Endodermal cell (in vitro differentiated cells): ENCODE results near the gene JAKMIP2. TPM values are rescaled to one million over a fixed set of nuclear protein-coding genes. Genes with fewer than 3 reads are reported as not detected.

ENCODE experiments used
- DNase-seq: peaks from one replicate; pipeline ENCODE4 v3.0.0-alpha.2; 2017
- H3K27ac ChIP-seq: 2 replicates; pipeline ENCODE4 v1.5.1; 2013; ENCODE audit warnings: mild to moderate bottlenecking, low read depth, low read length, moderate library complexity
- H3K27me3 ChIP-seq: 2 replicates; pipeline ENCODE4 v1.6.1; 2013; ENCODE audit warnings: mild to moderate bottlenecking, low read length, moderate library complexity; ENCODE audit not compliant: insufficient read depth, control insufficient read depth, poor library complexity, severe bottlenecking
- H3K36me3 ChIP-seq: 2 replicates; pipeline ENCODE4 v1.7.0; 2013; ENCODE audit warnings: mild to moderate bottlenecking, low read length, moderate library complexity; ENCODE audit not compliant: control insufficient read depth, insufficient read depth
- H3K4me1 ChIP-seq: one replicate; pipeline ENCODE4 v1.7.0; 2013; ENCODE audit warnings: low read length; ENCODE audit not compliant: control insufficient read depth, insufficient read depth
- H3K4me3 ChIP-seq: 2 replicates; pipeline ENCODE4 v1.5.1; 2013; ENCODE audit warnings: mild to moderate bottlenecking, low read length, moderate library complexity
- H3K9ac ChIP-seq: 2 replicates; pipeline ENCODE4 v1.6.1; 2013; ENCODE audit warnings: mild to moderate bottlenecking, low read length, moderate library complexity; ENCODE audit not compliant: poor library complexity, severe bottlenecking; ENCODE audit errors: extremely low read depth
- H3K9me3 ChIP-seq: 2 replicates; pipeline ENCODE4 v1.6.1; 2013; ENCODE audit warnings: mild to moderate bottlenecking, low read length, moderate library complexity; ENCODE audit not compliant: control insufficient read depth
- H3K27ac Mint-ChIP-seq: 2 replicates; pipeline ENCODE4 v1.8.0; 2020; ENCODE audit warnings: mixed read lengths
- H3K27me3 Mint-ChIP-seq: 2 replicates; pipeline ENCODE4 v1.8.0; 2021; ENCODE audit warnings: mild to moderate bottlenecking, mixed read lengths; ENCODE audit not compliant: insufficient read depth
- H3K36me3 Mint-ChIP-seq: 2 replicates; pipeline ENCODE4 v1.8.0; 2020; ENCODE audit warnings: low read depth, mixed read lengths
- H3K4me1 Mint-ChIP-seq: 2 replicates; pipeline ENCODE4 v1.8.0; 2020; ENCODE audit warnings: mixed read lengths
- H3K4me3 Mint-ChIP-seq: 2 replicates; pipeline ENCODE4 v1.8.0; 2020; ENCODE audit warnings: mild to moderate bottlenecking, moderate library complexity, mixed read lengths
- H3K9me3 Mint-ChIP-seq: 2 replicates; pipeline ENCODE4 v1.8.0; 2020; ENCODE audit warnings: mild to moderate bottlenecking, mixed read lengths
- CTCF ChIP-seq: fragments of 200-600 bp; sonication (generic); conservative IDR thresholded peaks from 2 replicates; pipeline ENCODE4 v1.5.0; 2021; ENCODE audit warnings: antibody characterized with exemption, mild to moderate bottlenecking
- WGBS, 2 experiments: methylation state at CpG; one replicate each; pipeline versions ENCODE4 v1.1.5 to v1.1.7; 2013; ENCODE audit warnings: missing lambda C conversion rate in 2 of 2, mixed read lengths in 1 of 2; ENCODE audit not compliant: insufficient coverage in 1 of 2, insufficient read length in 1 of 2; 5-methylcytosine and 5-hydroxymethylcytosine counted together
- total RNA-seq, 2 donors: library from RNA; stranded (reverse); fragmentation: NEBNext Ultra II Directional in 1 of 2; extraction: Animal tissue kit (Norgen Biotek cat#: 25700) in 1 of 2; gene quantifications; 2 replicates in 1 of 2; 3 replicates in 1 of 2; pipeline ENCODE4 v1.2.1, GENCODE V29; 2021

JAKMIP2 gene
- total RNA-seq, 2 donors from 2014 or later, result 6.9 to 16.7 TPM

- H3K36me3 Mint-ChIP-seq, result no peaks in the 10 kb centered on the region
- no peak overlapping the region for H3K27ac Mint-ChIP-seq
- WGBS, 2 experiments, result 97 to 100% methylated on average over 1 to 2 of the region's 3 CpGs
- H3K36me3 ChIP-seq, result no peaks in the 10 kb centered on the region
- no peak for DNase-seq
- H3K4me1 Mint-ChIP-seq, result no peaks in the 10 kb centered on the region
- no peaks in the 10 kb centered on the region for H3K27me3 ChIP-seq
- H3K4me3 ChIP-seq, result no peak overlapping the region
- H3K9me3 Mint-ChIP-seq, result peaks cover 2% of the 10 kb centered on the region
- no peak overlapping the region for H3K9ac ChIP-seq
- H3K27ac ChIP-seq, result no peak overlapping the region
- H3K4me3 Mint-ChIP-seq, result no peak overlapping the region
- no peak for TF ChIP-seq CTCF
- peaks cover 11% of the 10 kb centered on the region for H3K9me3 ChIP-seq
- no peaks in the 10 kb centered on the region for H3K27me3 Mint-ChIP-seq
- H3K4me1 ChIP-seq, result no peaks in the 10 kb centered on the region
Observed at GRCh38 chr5:147547730-147548129, 234.8 kb downstream of the JAKMIP2 start.

- TF ChIP-seq CTCF, result no peak
- H3K36me3 ChIP-seq, result no peaks in the 10 kb centered on the region
- Mint-ChIP-seq H3K27ac (no peak overlapping the region), H3K9me3 (no peaks in the 10 kb centered on the region), H3K4me1 (no peaks in the 10 kb centered on the region), H3K36me3 (no peaks in the 10 kb centered on the region), H3K4me3 (no peak overlapping the region), H3K27me3 (peaks cover 1% of the 10 kb centered on the region)
- WGBS, 2 experiments, result 90 to 100% methylated on average over 1 to 5 of the region's 5 CpGs
- H3K4me1 ChIP-seq, result no peaks in the 10 kb centered on the region
- no peak overlapping the region for H3K4me3 ChIP-seq
- H3K27me3 ChIP-seq, result no peaks in the 10 kb centered on the region
- H3K27ac ChIP-seq, result no peak overlapping the region
- DNase-seq, result no peak
- H3K9me3 ChIP-seq, result peaks cover 2% of the 10 kb centered on the region
- H3K9ac ChIP-seq, result no peak overlapping the region
Observed at GRCh38 chr5:147544556-147544955, 238.0 kb downstream of the JAKMIP2 start.

- H3K27me3 ChIP-seq, result no peaks in the 10 kb centered on the region
- Mint-ChIP-seq H3K27ac (no peak overlapping the region), H3K27me3 (peaks cover 1% of the 10 kb centered on the region), H3K4me1 (no peaks in the 10 kb centered on the region), H3K36me3 (no peaks in the 10 kb centered on the region), H3K4me3 (no peak overlapping the region), H3K9me3 (no peaks in the 10 kb centered on the region)
- no peaks in the 10 kb centered on the region for H3K4me1 ChIP-seq
- no peaks in the 10 kb centered on the region for H3K36me3 ChIP-seq
- no peak for DNase-seq
- no peak overlapping the region for H3K27ac ChIP-seq
- no peak for TF ChIP-seq CTCF
- no peak overlapping the region for H3K4me3 ChIP-seq
- no peak overlapping the region for H3K9ac ChIP-seq
- WGBS, 2 experiments, result 64 to 95% methylated on average over 1 of the region's 1 CpG
- H3K9me3 ChIP-seq, result no peaks in the 10 kb centered on the region
Observed at GRCh38 chr5:147539053-147539452, 243.5 kb downstream of the JAKMIP2 start.
